T-cell (primary cell): Measurements from ENCODE around the gene EYA2. TPM values are rescaled to one million over a fixed set of nuclear protein-coding genes. Genes with fewer than 3 reads are reported as not detected.

ENCODE experiments used
- ATAC-seq, 4 experiments: fragments of 200-7000 bp in 3 of 4; fragments of 150-1000 bp in 1 of 4; cut with Tn5 transposase; replicated peaks in 1 of 4; 1 replicate in 3 of 4; 2 replicates in 1 of 4; pipeline ENCODE4 v1.10.0; 2021; ENCODE audit warnings: moderate library complexity in 3 of 4, mild to moderate bottlenecking in 2 of 4, moderate number of reproducible peaks in 1 of 4
- CTCF ChIA-PET, 2 donors: fragments of 300-600 bp; sonication (Branson Sonifier 250); formaldehyde crosslinking; loops; one replicate each; lab custom pipeline; 2022; ENCODE audit warnings: antibody characterized with exemption in 2 of 2; lab: Charles Lee
- POLR2A ChIA-PET, 2 donors: fragments of 300-600 bp; sonication (Branson Sonifier 250); formaldehyde crosslinking; loops; one replicate each; lab custom pipeline; 2022; ENCODE audit warnings: antibody characterized with exemption in 2 of 2; lab: Charles Lee
- DNase-seq, 35 experiments: peaks; one replicate each; pipeline versions ENCODE4 v3.0.0 to v3.0.0-alpha.2; 2013 to 2023
- H3K27ac ChIP-seq: one replicate; pipeline ENCODE4 v1.5.1; 2013; ENCODE audit warnings: low read length
- H3K27me3 ChIP-seq, 2 experiments: replicated peaks in 1 of 2; 1 replicate in 1 of 2; 2 replicates in 1 of 2; pipeline versions ENCODE4 v1.6.1 to v1.7.0; 2013; ENCODE audit warnings: low read length in 1 of 2, mixed read lengths in 1 of 2; ENCODE audit not compliant: control insufficient read depth in 2 of 2, insufficient read depth in 2 of 2; ENCODE audit errors: extremely low read depth in 1 of 2
- H3K36me3 ChIP-seq, 2 donors: 1 replicate in 1 of 2; 2 replicates in 1 of 2; pipeline versions ENCODE4 v1.6.1 to v1.7.0; 2013; ENCODE audit warnings: low read length in 1 of 2; ENCODE audit not compliant: control insufficient read depth in 2 of 2, insufficient read depth in 1 of 2; ENCODE audit errors: extremely low read depth in 1 of 2
- H3K4me1 ChIP-seq, 2 experiments: 1 replicate in 1 of 2; 2 replicates in 1 of 2; pipeline versions ENCODE4 v1.6.1 to v1.7.0; 2013; ENCODE audit warnings: low read length in 2 of 2, mixed read lengths in 1 of 2; ENCODE audit not compliant: insufficient read depth in 2 of 2, control insufficient read depth in 1 of 2; ENCODE audit errors: extremely low read depth in 1 of 2
- H3K4me3 ChIP-seq, 2 donors: 1 replicate in 1 of 2; 2 replicates in 1 of 2; pipeline versions ENCODE4 v1.5.1 to v1.7.0; 2013; ENCODE audit warnings: mild to moderate bottlenecking in 2 of 2, low read length in 1 of 2, moderate library complexity in 1 of 2; ENCODE audit not compliant: control insufficient read depth in 1 of 2; ENCODE audit errors: extremely low read depth in 1 of 2
- H3K9me3 ChIP-seq: 2 replicates; pipeline ENCODE4 v1.7.0; 2013
- H3K27ac Mint-ChIP-seq, 2 donors: one replicate each; pipeline ENCODE4 v1.8.0; 2020 to 2021; ENCODE audit warnings: mild to moderate bottlenecking in 2 of 2, mixed read lengths in 2 of 2
- H3K27me3 Mint-ChIP-seq, 2 donors: one replicate each; pipeline ENCODE4 v1.8.0; 2021 to 2022; ENCODE audit warnings: mixed read lengths in 2 of 2
- H3K36me3 Mint-ChIP-seq: one replicate; pipeline ENCODE4 v1.8.0; 2021; ENCODE audit warnings: mixed read lengths
- H3K4me1 Mint-ChIP-seq, 3 donors: one replicate each; pipeline ENCODE4 v1.8.0; 2020 to 2022; ENCODE audit warnings: mixed read lengths in 3 of 3, mild to moderate bottlenecking in 1 of 3
- H3K4me3 Mint-ChIP-seq, 3 donors: one replicate each; pipeline ENCODE4 v1.8.0; 2020 to 2022; ENCODE audit warnings: mild to moderate bottlenecking in 3 of 3, mixed read lengths in 3 of 3, moderate library complexity in 3 of 3
- H3K9me3 Mint-ChIP-seq, 3 donors: one replicate each; pipeline ENCODE4 v1.8.0; 2020 to 2022; ENCODE audit warnings: mixed read lengths in 3 of 3
- WGBS: methylation state at CpG from one replicate; pipeline ENCODE4 v1.1.5; 2013; ENCODE audit warnings: missing lambda C conversion rate; ENCODE audit not compliant: insufficient coverage; 5-methylcytosine and 5-hydroxymethylcytosine counted together
- total RNA-seq, 35 experiments: library from RNA in 6 of 35; stranded (reverse) in 6 of 35; fragments of 120-200 nt in 1 of 35; gene quantifications; one replicate each; pipeline versions ENCODE4 v1.2.1 to v1.2.4 and lab custom pipeline; 2013 to 2026

The EYA2 gene
- total RNA-seq, 5 donors from 2014 or later (not counting 1 experiment from before 2014, with no cell fraction given), result not detected

DNA sequence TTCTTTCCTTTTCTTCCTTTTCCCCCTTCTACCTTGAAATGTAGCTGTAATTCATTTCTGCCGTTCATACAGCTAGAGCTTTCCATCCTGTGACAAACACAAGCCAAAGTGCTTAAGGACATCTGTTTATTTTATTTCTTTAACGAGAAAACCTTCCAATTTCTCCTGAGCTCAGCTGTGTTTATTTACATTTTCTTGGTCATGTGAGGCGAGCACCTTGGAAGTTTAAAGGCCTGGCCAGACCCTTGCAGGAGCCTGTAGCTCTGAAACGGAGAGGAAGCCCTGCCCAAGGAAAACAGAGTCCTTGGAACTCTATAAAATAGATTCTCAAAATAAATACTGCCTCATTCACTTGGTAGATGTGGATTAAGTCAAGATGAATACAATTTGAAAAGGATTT lies 223.1 kb downstream of the EYA2 start:
- Mint-ChIP-seq H3K9me3 (peaks cover 0 to 9% (median 0%) of the 10 kb centered on the region in 3 donors), H3K27me3 (peaks cover 37 to 38% of the 10 kb centered on the region in 2 donors), H3K27ac (no peak overlapping the region), H3K36me3 (no peaks in the 10 kb centered on the region), H3K4me3 (no peak overlapping the region), H3K4me1 (no peaks in the 10 kb centered on the region)
- no peak overlapping the region for H3K4me3 ChIP-seq
- ChIA-PET CTCF (no interaction called here), POLR2A (no interaction called here)
- H3K27ac ChIP-seq, result no peak overlapping the region
- WGBS, result no CpG with 5 or more reads among the region's 4 CpGs
- H3K4me1 ChIP-seq, result no peaks in the 10 kb centered on the region
- peaks cover 4 to 10% of the 10 kb centered on the region in 2 experiments for H3K27me3 ChIP-seq
- H3K36me3 ChIP-seq, result no peaks in the 10 kb centered on the region
- ATAC-seq, result no peak
- DNase-seq, result no peak
- H3K9me3 ChIP-seq, result no peaks in the 10 kb centered on the region

- Mint-ChIP-seq H3K27ac (no peak overlapping the region), H3K4me3 (no peak overlapping the region), H3K36me3 (no peaks in the 10 kb centered on the region), H3K9me3 (peaks cover 0 to 9% (median 0%) of the 10 kb centered on the region in 3 donors), H3K4me1 (no peaks in the 10 kb centered on the region), H3K27me3 (peaks cover 37 to 41% of the 10 kb centered on the region in 2 donors)
- 22% methylated on average over 1 of the region's 4 CpGs for whole genome bisulfite sequencing
- DNase-seq, result no peak
- ChIA-PET CTCF (no interaction called here), POLR2A (no interaction called here)
- H3K4me3 ChIP-seq, result no peak overlapping the region
- H3K36me3 ChIP-seq, result no peaks in the 10 kb centered on the region
- no peak overlapping the region for H3K27ac ChIP-seq
- H3K9me3 ChIP-seq, result no peaks in the 10 kb centered on the region
- no peak for ATAC-seq
- H3K4me1 ChIP-seq, result no peaks in the 10 kb centered on the region
- H3K27me3 ChIP-seq, result peaks cover 4 to 10% of the 10 kb centered on the region in 2 experiments
These were observed 223.6 kb downstream of the EYA2 start for GRCh38 chr20:47118206-47118605.

- no peaks in the 10 kb centered on the region for H3K36me3 ChIP-seq
- H3K4me3 ChIP-seq, result no peak overlapping the region
- Mint-ChIP-seq H3K9me3 (peaks cover 0 to 9% (median 0%) of the 10 kb centered on the region in 3 donors), H3K36me3 (no peaks in the 10 kb centered on the region), H3K27me3 (peaks cover 37 to 41% of the 10 kb centered on the region in 2 donors), H3K4me3 (no peak overlapping the region), H3K4me1 (no peaks in the 10 kb centered on the region), H3K27ac (no peak overlapping the region)
- no peaks in the 10 kb centered on the region for H3K9me3 ChIP-seq
- DNase-seq, result no peak
- no peak overlapping the region for H3K27ac ChIP-seq
- ChIA-PET CTCF (no interaction called here), POLR2A (no interaction called here)
- WGBS, result 60% methylated on average over 2 of the region's 7 CpGs
- no peak for ATAC-seq
- H3K4me1 ChIP-seq, result no peaks in the 10 kb centered on the region
- H3K27me3 ChIP-seq, result peaks cover 4 to 7% of the 10 kb centered on the region in 2 experiments
These were observed 224.0 kb downstream of the EYA2 start for GRCh38 chr20:47118641-47119040.

GRCh38 chr20:47120346-47120936 lies 225.8 kb downstream of the EYA2 start:
- no peaks in the 10 kb centered on the region for H3K36me3 Mint-ChIP-seq
- Histone ChIP-seq H3K4me1 (no peaks in the 10 kb centered on the region), H3K36me3 (no peaks in the 10 kb centered on the region), H3K9me3 (no peaks in the 10 kb centered on the region), H3K27me3 (peaks cover 4 to 7% of the 10 kb centered on the region in 2 experiments), H3K4me3 (no peak overlapping the region), H3K27ac (no peak overlapping the region)
- no peak overlapping the region for H3K27ac Mint-ChIP-seq
- no peak overlapping the region for H3K4me3 Mint-ChIP-seq
- H3K4me1 Mint-ChIP-seq, result no peaks in the 10 kb centered on the region
- POLR2A ChIA-PET, result no interaction called here
- CTCF ChIA-PET, result no interaction called here
- no peak for ATAC-seq
- DNase-seq, result no peak
- peaks cover 37 to 46% of the 10 kb centered on the region in 2 donors for H3K27me3 Mint-ChIP-seq
- H3K9me3 Mint-ChIP-seq, result peaks cover 0 to 5% (median 0%) of the 10 kb centered on the region in 3 donors
- WGBS, result 80% methylated on average over 7 of the region's 10 CpGs

- DNase-seq (no peak), ATAC-seq (no peak)
- Mint-ChIP-seq H3K27ac (no peak overlapping the region), H3K27me3 (peaks cover 35 to 49% of the 10 kb centered on the region in 2 donors), H3K4me3 (no peak overlapping the region), H3K36me3 (no peaks in the 10 kb centered on the region), H3K4me1 (no peaks in the 10 kb centered on the region), H3K9me3 (no peaks in the 10 kb centered on the region)
- CTCF ChIA-PET, result interaction anchor here in 1 of 2 donors (0.7 kb wide), 1 partner anchor 14 kb away, joined by 3 read pairs; no protein-coding TSS in a partner anchor
- POLR2A ChIA-PET, result no interaction called here
- no peaks in the 10 kb centered on the region for H3K4me1 ChIP-seq
- peaks cover 4 to 11% of the 10 kb centered on the region in 2 experiments for H3K27me3 ChIP-seq
- H3K9me3 ChIP-seq, result no peaks in the 10 kb centered on the region
- H3K4me3 ChIP-seq, result no peak overlapping the region
- H3K27ac ChIP-seq, result no peak overlapping the region
- 83% methylated on average over 1 of the region's 3 CpGs for WGBS
- H3K36me3 ChIP-seq, result no peaks in the 10 kb centered on the region
These were observed 227.9 kb downstream of the EYA2 start for GRCh38 chr20:47122560-47122959.

- Mint-ChIP-seq H3K9me3 (no peaks in the 10 kb centered on the region), H3K27me3 (peaks cover 26 to 50% of the 10 kb centered on the region in 2 donors), H3K27ac (no peak overlapping the region), H3K4me1 (no peaks in the 10 kb centered on the region), H3K36me3 (no peaks in the 10 kb centered on the region), H3K4me3 (no peak overlapping the region)
- WGBS, result no CpG with 5 or more reads among the region's 3 CpGs
- DNase-seq, result no peak
- no peaks in the 10 kb centered on the region for H3K4me1 ChIP-seq
- ChIA-PET CTCF (no interaction called here), POLR2A (no interaction called here)
- no peak for ATAC-seq
- H3K27me3 ChIP-seq, result peaks cover under 1 to 21% of the 10 kb centered on the region in 2 experiments
- no peaks in the 10 kb centered on the region for H3K36me3 ChIP-seq
- H3K4me3 ChIP-seq, result no peak overlapping the region
- no peaks in the 10 kb centered on the region for H3K9me3 ChIP-seq
- H3K27ac ChIP-seq, result no peak overlapping the region
These were observed 229.6 kb downstream of the EYA2 start for GRCh38 chr20:47124181-47124717.
